Heart right ventricle (tissue), 16 donors: ENCODE data around the gene LIN7A. TPM values are rescaled to one million over a fixed set of nuclear protein-coding genes. Genes with fewer than 3 reads are reported as not detected.

Experiments
- ATAC-seq, 8 donors: fragments of 200-7000 bp; cut with Tn5 transposase; one replicate each; pipeline ENCODE4 v1.9.1; 2020; ENCODE audit warnings: mild to moderate bottlenecking in 8 of 8, moderate library complexity in 8 of 8, moderate number of reproducible peaks in 1 of 8
- DNase-seq, 2 donors: peaks; one replicate each; pipeline ENCODE4 v3.0.0-alpha.2; 2020
- H3K27ac ChIP-seq, 10 donors: fragments of 200-600 bp; sonication (generic) in 2 of 10; one replicate each; pipeline versions ENCODE4 v1.5.0 to v1.8.0; 2020 to 2022; ENCODE audit warnings: mild to moderate bottlenecking in 3 of 10
- H3K27me3 ChIP-seq, 7 donors: fragments of 200-600 bp; one replicate each; pipeline ENCODE4 v1.8.0; 2021 to 2022; ENCODE audit warnings: mild to moderate bottlenecking in 2 of 7
- H3K36me3 ChIP-seq, 9 donors: fragments of 200-600 bp; sonication (generic) in 1 of 9; one replicate each; pipeline versions ENCODE4 v1.5.0 to v1.8.0; 2020 to 2022; ENCODE audit warnings: mild to moderate bottlenecking in 2 of 9
- H3K4me1 ChIP-seq, 9 donors: fragments of 200-600 bp; sonication (generic) in 1 of 9; one replicate each; pipeline versions ENCODE4 v1.5.0 to v1.8.0; 2020 to 2022; ENCODE audit warnings: mild to moderate bottlenecking in 4 of 9
- H3K4me3 ChIP-seq, 10 donors: fragments of 200-600 bp; sonication (generic) in 2 of 10; one replicate each; pipeline versions ENCODE4 v1.5.0 to v1.8.0; 2020 to 2022; ENCODE audit warnings: mild to moderate bottlenecking in 7 of 10, moderate library complexity in 2 of 10
- H3K9me3 ChIP-seq, 11 donors: fragments of 200-600 bp in 10 of 11; sonication (generic) in 2 of 11; one replicate each; pipeline versions ENCODE4 v1.5.0 to v1.8.0; 2013 to 2022; ENCODE audit warnings: mild to moderate bottlenecking in 2 of 11, control low read depth in 1 of 11, moderate library complexity in 1 of 11
- WGBS, 2 donors: extraction: QIAGEN DNeasy Blood & Tissue Kit; methylation state at CpG; one replicate each; pipeline ENCODE4 v1.1.7; 2013; ENCODE audit warnings: inconsistent platforms in 1 of 2; 5-methylcytosine and 5-hydroxymethylcytosine counted together
- intact Hi-C, 10 donors: fragments of 100-400 bp; cut with DNase I; formaldehyde crosslinking; loops; one replicate each; pipeline versions ENCODE4 v1.11.1 to v1.14.2; 2022
- polyA plus RNA-seq, 2 donors: library from polyadenylated mRNA; stranded (reverse); fragments of 200-250 nt; gene quantifications; one replicate each; pipeline ENCODE4 v1.2.3, GENCODE V29; 2013
- total RNA-seq, 10 donors: library from RNA; stranded (reverse); fragmentation: NEBNext Ultra II Directional in 3 of 10; extraction: Animal tissue kit (Norgen Biotek cat#: 25700) in 3 of 10; gene quantifications; one replicate each; pipeline versions ENCODE4 v1.2.1 to v1.2.4, GENCODE V29; 2021 to 2023
- TF ChIP-seq, protein P1 (sequence below), 9 donors: fragments of 200-600 bp; sonication (generic) in 2 of 9; IDR thresholded peaks; one replicate each; pipeline versions ENCODE4 v1.5.0 to v1.8.0; 2021 to 2022; ENCODE audit warnings: antibody characterized with exemption in 9 of 9, mild to moderate bottlenecking in 5 of 9, moderate library complexity in 1 of 9
- donor health status: Arrhythmogenic right ventricular cardiomyopathy.
- donor health status: ischemic (EF 13 %, LVEDD 7.1; RV severe dilation, severe dysfunction).
- donor health status: healthy with polysubstance abuse.
- donor health status: DM: no; HTN: yes; CAD: no.
- donor health status: DM: no; HTN: no; CAD: no.
- donor health status: ischemic (EF 25% LVEDD 6.9; RV normal size, moderate dysfunction).
- donor health status: ischemic (EF 25% LVEDD 5.7; RV mildly dilated, moderate dysfunction).
- donor health status: healthy.
- donor health status: DM: yes; HTN: yes; CAD: no.
- donor health status: Ischemic cardiomyopathy.
- donor health status: ischemic (EF 35%, LVEDD 5.7; RV mildly dilated, moderate dysfunction).
- donor health status: nonischemic (EF 11% LVEDD 7.7; RV severe dilation, severe dysfunction).
- donor health status: DM: yes; HTN: yes; CAD: no.
- donor health status: PGD.
- donor health status: ischemic (EF 29% LVEDD 5.4; RV normal size, mild dysfunction).
- donor health status: nonischemic (EF 23%, LVEDD 6.1; RV moderate dilation, normal function).

LIN7A gene
- total and polyA plus RNA-seq, 12 donors = 6.2 to 15.3 (median 10.2) TPM

DNA sequence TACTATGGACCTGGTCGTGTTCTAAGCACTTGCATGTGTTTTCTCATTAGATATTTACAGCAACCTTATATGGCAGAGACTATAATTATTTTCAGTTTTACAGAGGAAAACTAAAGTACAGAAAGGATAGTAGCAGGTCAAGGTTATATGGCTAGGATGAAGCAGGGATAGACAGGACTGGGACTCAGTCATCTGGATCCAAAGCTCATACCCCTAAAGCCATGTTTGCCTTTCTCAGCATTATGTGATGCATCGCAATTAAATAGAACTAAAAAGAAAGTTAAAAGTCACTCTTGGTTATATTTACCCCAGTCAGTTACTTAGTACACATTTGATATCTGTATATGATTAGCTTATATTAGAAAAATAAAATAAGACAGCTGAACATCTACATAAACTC, 13.3 kb downstream of the LIN7A start:
- H3K36me3 ChIP-seq = no peaks in the 10 kb centered on the region
- DNase-seq (no peak), ATAC-seq (no peak)
- peaks cover 0 to 44% (median 4%) of the 10 kb centered on the region in 9 donors for H3K4me1 ChIP-seq
- 83 to 84% methylated on average over 2 of the region's 2 CpGs for WGBS, 2 donors
- no peak overlapping the region for H3K4me3 ChIP-seq
- intact Hi-C loops = no loop called here
- H3K27ac ChIP-seq = peak overlapping the region in 2 of 10 donors; percentile 3 to 43
- H3K27me3 ChIP-seq = no peaks in the 10 kb centered on the region
- no peaks in the 10 kb centered on the region for H3K9me3 ChIP-seq
- TF ChIP-seq, protein P1, sequence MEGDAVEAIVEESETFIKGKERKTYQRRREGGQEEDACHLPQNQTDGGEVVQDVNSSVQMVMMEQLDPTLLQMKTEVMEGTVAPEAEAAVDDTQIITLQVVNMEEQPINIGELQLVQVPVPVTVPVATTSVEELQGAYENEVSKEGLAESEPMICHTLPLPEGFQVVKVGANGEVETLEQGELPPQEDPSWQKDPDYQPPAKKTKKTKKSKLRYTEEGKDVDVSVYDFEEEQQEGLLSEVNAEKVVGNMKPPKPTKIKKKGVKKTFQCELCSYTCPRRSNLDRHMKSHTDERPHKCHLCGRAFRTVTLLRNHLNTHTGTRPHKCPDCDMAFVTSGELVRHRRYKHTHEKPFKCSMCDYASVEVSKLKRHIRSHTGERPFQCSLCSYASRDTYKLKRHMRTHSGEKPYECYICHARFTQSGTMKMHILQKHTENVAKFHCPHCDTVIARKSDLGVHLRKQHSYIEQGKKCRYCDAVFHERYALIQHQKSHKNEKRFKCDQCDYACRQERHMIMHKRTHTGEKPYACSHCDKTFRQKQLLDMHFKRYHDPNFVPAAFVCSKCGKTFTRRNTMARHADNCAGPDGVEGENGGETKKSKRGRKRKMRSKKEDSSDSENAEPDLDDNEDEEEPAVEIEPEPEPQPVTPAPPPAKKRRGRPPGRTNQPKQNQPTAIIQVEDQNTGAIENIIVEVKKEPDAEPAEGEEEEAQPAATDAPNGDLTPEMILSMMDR (IDR thresholded peaks at IDR 0.05) = no peak

DNA sequence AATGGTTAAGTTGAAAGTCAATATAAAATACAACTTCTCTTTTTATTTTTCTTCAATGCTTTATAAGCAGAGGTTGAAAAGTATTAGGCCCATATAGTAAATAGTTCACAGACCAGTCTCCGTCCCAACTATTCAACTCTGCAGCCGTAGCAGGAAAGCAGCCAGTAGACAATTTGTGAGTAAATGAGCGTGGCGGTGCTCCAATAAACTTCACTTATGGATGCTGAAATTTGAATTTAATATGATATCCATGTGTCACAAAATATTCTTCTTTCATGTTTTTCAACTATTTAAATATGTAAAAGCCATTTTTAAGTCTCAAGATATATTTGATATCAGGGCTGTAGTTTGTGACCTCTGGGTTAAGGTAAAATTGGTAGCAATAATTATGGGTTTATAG, 17.7 kb downstream of the LIN7A start:
- H3K4me3 ChIP-seq = no peak overlapping the region
- no peak for ATAC-seq
- WGBS, 2 donors = 92 to 94% methylated on average over 4 of the region's 4 CpGs
- peaks cover 0 to 34% (median 3%) of the 10 kb centered on the region in 9 donors for H3K4me1 ChIP-seq
- TF ChIP-seq, protein P1 (IDR thresholded peaks at IDR 0.05) = no peak
- peaks cover 0 to 3% (median 0%) of the 10 kb centered on the region in 11 donors for H3K9me3 ChIP-seq
- H3K27ac ChIP-seq = no peak overlapping the region
- intact Hi-C loops = no loop called here
- no peaks in the 10 kb centered on the region for H3K27me3 ChIP-seq
- DNase-seq = no peak
- H3K36me3 ChIP-seq = no peaks in the 10 kb centered on the region

DNA sequence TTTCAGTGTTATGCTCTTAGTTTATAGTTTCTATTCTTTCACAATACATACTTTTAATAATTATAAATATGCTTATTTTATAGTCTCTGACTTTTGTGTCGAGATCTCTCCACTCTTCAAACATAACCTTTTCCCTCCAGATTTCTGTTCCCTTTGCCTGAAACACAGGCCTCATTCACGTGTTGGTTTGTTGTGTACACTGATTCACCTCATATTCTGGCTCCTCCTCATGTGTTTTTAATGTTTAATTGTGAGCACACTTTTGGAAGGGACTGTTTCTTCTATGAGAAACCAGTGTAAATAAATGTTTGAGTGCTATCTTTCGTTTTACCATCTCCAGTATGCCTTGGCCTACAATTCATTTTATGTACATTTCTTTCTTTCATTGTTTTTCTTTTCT, 20.1 kb downstream of the LIN7A start:
- 81 to 86% methylated on average over 3 of the region's 3 CpGs for WGBS, 2 donors
- Histone ChIP-seq H3K9me3 (peaks cover 0 to 3% (median 0%) of the 10 kb centered on the region in 11 donors), H3K27me3 (no peaks in the 10 kb centered on the region), H3K4me3 (no peak overlapping the region), H3K36me3 (no peaks in the 10 kb centered on the region), H3K27ac (no peak overlapping the region), H3K4me1 (peaks cover 0 to 22% (median 0%) of the 10 kb centered on the region in 9 donors)
- TF ChIP-seq, protein P1 (IDR thresholded peaks at IDR 0.05) = no peak
- DNase-seq (no peak), ATAC-seq (no peak)
- intact Hi-C loops = no loop called here

DNA sequence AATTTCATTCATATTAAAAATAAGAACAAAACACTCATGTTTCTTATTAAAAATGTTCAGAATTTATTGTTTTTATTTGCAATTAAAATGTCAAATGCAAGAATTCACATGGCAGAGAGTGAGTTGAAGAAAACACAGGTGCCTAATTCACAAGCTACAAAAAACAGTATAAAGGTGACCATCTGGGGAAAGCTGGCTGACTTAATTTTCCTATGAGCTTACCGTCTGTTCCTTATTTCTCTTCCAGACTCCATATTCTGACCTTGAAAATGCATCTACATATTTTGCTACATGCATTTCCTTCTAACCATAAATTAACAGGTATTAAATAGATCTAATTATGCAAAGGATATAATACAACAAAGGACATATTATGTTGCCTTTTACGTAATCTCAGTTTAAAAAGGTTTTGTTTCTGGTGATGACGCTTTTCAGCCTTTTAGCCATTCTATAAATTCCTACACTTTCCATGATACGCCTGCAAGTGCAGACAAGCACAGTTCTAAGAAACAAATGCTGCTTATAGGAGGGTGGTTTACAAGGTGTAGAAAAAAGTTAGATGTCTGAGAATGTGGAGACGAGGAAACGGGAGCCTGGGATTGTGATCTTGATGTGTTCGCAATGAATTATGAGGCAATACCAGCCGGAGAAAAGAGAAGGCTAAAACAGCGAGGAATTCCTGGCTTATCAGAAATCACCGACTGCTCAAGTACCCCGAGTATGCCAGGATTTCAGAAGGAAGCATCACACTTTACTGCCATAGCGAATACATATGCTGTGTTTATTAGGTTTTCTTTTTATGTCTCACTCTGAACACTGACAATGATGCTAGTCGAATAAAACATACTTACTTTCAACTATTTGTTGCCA, 24.6 kb downstream of the LIN7A start:
- Histone ChIP-seq H3K4me1 (peaks cover 0 to 16% (median 0%) of the 10 kb centered on the region in 9 donors), H3K27me3 (no peaks in the 10 kb centered on the region), H3K36me3 (no peaks in the 10 kb centered on the region), H3K9me3 (peaks cover 0 to 3% (median 0%) of the 10 kb centered on the region in 11 donors), H3K27ac (no peak overlapping the region), H3K4me3 (peak overlapping the region in 5 of 10 donors; percentile 7 to 37 (median 32))
- WGBS, 2 donors = 40 to 51% methylated on average over 13 of the region's 13 CpGs
- DNase-seq = no peak
- ATAC-seq = peak in 1 of 8 donors; percentile 33
- intact Hi-C loops = no loop called here
- TF ChIP-seq, protein P1 (IDR thresholded peaks at IDR 0.05) = no peak
